WERI-Rb-1 (cell line): ENCODE measurements around the gene ENGASE.
A peak's percentile ranks its signal among the peaks of the same experiment; 100 is the strongest.
"Not testable (repeated sequence)": the region's sequence is repeated elsewhere in the genome, so short reads cannot be mapped to it uniquely, and the experiment has no call there.

Experiments used
- DNase-seq: peaks from one replicate; pipeline ENCODE4 v3.0.0-alpha.2; 2020
- H3K27ac ChIP-seq: fragments of 250-450 bp; sonication (Bioruptor Pico); 2 replicates; pipeline ENCODE4 v1.5.1; 2020; ENCODE audit warnings: mild to moderate bottlenecking, moderate library complexity
- H3K27me3 ChIP-seq: fragments of 250-450 bp; sonication (Bioruptor Pico); 2 replicates; pipeline ENCODE4 v1.5.1; 2021; ENCODE audit warnings: mild to moderate bottlenecking, low read depth, moderate library complexity; ENCODE audit not compliant: insufficient read depth, severe bottlenecking
- H3K36me3 ChIP-seq: fragments of 250-450 bp; sonication (Bioruptor Pico); 2 replicates; pipeline ENCODE4 v1.5.1; 2020; ENCODE audit warnings: mild to moderate bottlenecking, moderate library complexity
- H3K4me3 ChIP-seq: 2 replicates; pipeline ENCODE4 v1.5.1; 2011; ENCODE audit warnings: low read depth, mild to moderate bottlenecking, control low read depth, low read length
- H3K9me3 ChIP-seq: fragments of 250-450 bp; sonication (Bioruptor Pico); 2 replicates; pipeline ENCODE4 v1.5.1; 2021; ENCODE audit warnings: mild to moderate bottlenecking, moderate library complexity; ENCODE audit not compliant: severe bottlenecking
- TF ChIP-seq, protein P1 (sequence below): IDR thresholded peaks from 2 replicates; pipeline ENCODE4 v1.5.1; 2011; ENCODE audit warnings: low read depth, mild to moderate bottlenecking, control low read depth, inconsistent platforms, low read length

ENGASE gene

DNA sequence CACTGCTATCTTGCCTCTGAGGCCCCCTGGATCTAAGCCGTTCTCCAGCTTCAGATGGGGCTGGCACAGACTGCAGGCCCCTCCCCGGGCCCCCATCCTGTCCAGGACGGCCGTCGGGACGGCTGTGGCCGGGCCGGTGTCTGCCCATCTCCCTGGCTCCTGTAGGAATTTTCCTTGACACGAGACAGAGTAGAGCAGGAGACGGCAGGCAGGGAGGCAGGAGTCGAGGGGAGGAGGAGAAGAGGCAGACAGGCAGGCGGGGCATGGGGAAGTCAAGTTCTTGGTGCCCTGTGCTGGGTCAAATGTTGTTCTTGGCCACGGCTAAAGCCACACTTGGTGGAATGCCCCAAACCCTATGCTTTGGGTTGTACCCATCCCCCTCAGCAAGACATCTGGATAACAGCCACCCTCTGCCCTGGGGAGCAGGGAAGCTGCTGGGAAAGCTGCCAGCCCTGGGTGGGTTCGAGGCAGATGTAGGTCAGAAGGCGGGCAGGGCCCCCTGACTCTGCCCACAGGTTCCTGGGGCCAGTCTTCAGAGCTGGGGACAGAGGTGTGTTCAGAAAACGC lies 46.6 kb upstream of the ENGASE start:
- TF ChIP-seq, protein P1, sequence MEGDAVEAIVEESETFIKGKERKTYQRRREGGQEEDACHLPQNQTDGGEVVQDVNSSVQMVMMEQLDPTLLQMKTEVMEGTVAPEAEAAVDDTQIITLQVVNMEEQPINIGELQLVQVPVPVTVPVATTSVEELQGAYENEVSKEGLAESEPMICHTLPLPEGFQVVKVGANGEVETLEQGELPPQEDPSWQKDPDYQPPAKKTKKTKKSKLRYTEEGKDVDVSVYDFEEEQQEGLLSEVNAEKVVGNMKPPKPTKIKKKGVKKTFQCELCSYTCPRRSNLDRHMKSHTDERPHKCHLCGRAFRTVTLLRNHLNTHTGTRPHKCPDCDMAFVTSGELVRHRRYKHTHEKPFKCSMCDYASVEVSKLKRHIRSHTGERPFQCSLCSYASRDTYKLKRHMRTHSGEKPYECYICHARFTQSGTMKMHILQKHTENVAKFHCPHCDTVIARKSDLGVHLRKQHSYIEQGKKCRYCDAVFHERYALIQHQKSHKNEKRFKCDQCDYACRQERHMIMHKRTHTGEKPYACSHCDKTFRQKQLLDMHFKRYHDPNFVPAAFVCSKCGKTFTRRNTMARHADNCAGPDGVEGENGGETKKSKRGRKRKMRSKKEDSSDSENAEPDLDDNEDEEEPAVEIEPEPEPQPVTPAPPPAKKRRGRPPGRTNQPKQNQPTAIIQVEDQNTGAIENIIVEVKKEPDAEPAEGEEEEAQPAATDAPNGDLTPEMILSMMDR, result no peak
- Histone ChIP-seq H3K9me3 (no peaks in the 10 kb centered on the region), H3K4me3 (no peak overlapping the region), H3K36me3 (no peaks in the 10 kb centered on the region), H3K27ac (no peak overlapping the region), H3K27me3 (peaks cover 3% of the 10 kb centered on the region)
- DNase-seq, result no peak

DNA sequence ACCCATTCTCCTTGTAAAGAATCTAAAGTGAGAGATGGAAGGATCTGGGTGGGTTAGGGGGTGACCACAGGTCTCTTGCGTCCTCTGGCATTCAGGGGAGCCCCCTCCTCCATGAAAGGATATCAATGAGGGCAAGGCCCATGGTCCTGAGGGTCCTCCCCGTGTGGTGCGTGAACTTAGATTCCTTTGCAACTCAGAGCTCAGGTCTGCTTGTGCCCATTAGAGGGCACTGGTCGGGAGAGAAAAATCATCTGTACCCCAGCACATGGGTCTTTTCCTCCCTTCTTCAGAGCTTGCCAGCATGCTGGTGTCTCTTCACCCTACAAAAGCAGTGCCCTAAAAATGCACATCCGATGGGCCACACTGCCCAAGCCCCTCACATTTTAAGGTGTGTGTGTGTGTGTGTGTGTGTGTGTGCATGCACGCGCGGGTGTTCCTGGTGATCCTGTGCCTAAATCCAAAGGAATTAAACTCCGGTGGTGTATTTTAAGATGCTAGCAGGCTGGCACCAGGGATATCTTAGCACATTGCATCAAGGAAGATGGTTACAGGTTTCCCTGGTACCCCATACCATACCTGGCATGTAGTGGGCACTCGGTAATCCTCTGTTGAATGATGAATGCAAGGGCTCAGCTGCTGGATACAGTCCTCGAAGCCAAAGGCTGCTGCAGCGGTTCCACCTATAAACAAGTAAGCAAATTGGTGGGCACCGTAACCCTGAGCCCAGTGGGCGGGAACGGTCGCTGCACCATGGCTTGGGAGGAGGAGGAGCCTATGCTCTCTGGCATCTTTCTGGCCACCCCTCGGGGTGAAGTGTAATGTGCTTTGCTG lies 45.9 kb upstream of the ENGASE start:
- Histone ChIP-seq H3K27ac (no peak overlapping the region), H3K27me3 (peaks cover 3% of the 10 kb centered on the region), H3K36me3 (no peaks in the 10 kb centered on the region), H3K9me3 (no peaks in the 10 kb centered on the region), H3K4me3 (no peak overlapping the region)
- DNase-seq, result no peak
- TF ChIP-seq, protein P1, result peak; percentile 49

DNA sequence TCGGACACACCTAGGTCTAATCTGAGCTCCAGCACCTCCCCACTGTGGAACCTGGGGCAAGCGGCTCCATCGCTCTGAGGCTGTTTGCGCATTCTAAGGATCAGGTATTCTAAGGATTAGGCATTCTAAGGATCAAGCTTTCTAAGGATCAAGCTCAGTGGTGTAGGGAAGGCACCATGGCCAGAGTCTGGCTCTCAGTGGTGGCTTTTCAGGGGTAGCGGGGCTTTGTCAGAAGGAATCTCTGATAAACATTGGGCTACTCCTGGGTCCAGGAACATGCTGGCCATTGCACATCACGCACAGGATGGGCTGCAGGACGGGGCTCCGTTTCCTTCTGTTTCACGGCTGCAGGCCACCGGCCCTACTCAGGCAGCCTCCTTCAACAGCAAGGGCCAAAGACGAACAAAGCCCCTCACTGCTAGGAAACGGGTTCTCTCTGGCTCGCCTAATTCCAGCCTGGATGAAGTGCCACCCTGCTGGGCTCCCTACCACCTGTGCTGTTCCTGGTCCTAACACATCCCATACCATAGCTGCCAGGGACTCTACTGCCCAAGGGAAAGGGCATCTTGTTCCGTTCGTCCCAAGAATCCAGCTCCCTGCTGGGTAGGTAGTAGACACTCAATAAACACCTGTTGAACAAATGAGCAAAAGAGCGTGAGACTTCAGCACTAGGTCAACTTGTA lies 45.2 kb upstream of the ENGASE start:
- no peak overlapping the region for H3K4me3 ChIP-seq
- H3K27ac ChIP-seq, result no peak overlapping the region
- peaks cover 3% of the 10 kb centered on the region for H3K27me3 ChIP-seq
- DNase-seq, result no peak
- no peaks in the 10 kb centered on the region for H3K9me3 ChIP-seq
- TF ChIP-seq, protein P1, result 0 out of 2 replicates have a peak, but pooled peaks have one; percentile 1
- H3K36me3 ChIP-seq, result no peaks in the 10 kb centered on the region

DNA sequence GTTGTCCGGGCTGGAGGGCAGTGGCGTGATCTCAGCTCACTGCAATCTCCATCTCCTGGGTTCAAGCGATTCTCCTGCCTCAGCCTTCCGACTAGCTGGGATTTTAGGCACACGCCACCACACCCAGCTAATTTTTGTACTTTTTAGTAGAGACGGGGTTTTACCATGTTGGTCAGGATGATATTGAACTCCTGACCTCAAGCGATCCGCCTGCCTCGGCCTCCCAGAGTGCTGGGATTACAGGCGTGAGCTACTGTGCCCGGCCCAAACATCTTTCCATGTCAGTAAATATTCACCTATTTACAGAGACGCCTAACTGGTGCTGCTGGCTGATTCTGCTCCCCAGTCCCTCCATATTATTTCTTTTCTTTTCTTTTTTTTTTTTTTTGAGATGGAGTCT lies 44.0 kb upstream of the ENGASE start:
- H3K27ac ChIP-seq, H3K36me3 ChIP-seq, H3K27me3 ChIP-seq, DNase-seq, H3K9me3 ChIP-seq, H3K4me3 ChIP-seq: not testable (repeated sequence)

DNA sequence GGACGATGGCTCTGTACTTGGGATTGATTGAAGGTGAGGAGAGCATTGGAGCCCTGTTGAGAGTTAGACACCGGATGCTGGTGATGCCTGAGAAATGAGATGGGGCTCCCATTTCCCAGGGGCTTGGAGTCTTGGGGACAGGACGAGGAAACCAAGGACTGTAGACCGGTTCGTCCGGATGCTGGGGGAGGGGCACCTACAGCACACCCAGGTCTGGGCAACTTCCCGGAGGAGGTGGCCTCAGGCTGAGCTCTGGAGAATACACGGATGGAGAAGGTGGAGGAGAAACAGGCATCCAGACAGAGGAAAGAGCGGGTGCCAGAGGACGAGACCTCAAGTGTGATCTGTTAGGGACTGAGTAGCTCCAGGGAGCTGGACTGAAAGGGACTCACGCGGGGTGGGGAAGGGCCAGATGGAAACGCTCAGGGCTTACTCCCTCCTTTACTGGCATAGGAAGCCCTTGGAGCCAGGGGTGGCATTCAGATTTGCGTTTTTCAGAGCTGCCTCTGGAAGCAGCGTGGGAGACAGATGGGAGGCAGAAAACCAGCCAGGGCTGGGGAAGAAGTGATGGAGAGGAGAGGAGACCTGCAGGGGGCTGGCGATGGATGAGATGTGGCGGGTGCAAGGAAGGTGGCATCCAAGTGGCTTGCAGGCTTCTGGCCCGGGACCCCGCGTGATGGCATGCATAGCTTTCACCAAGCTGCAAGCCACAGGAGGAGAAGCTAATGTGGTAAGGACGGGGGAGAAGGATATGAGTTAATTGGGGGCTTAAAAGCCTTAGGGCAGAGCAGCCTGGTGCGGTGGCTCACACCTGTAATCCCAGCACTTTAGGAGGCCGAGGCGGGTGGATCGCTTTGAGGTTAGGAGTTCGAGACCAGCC lies 42.4 kb upstream of the ENGASE start:
- no peak for DNase-seq
- Histone ChIP-seq H3K27ac (no peak overlapping the region), H3K9me3 (no peaks in the 10 kb centered on the region), H3K27me3 (no peaks in the 10 kb centered on the region), H3K4me3 (no peak overlapping the region), H3K36me3 (no peaks in the 10 kb centered on the region)
- TF ChIP-seq, protein P1, result no peak
